Activated CD8-positive, alpha-beta memory T cell treated with anti-CD3 and anti-CD28 coated beads, Interleukin-2, amount 50 U/mL, for 4 hours (primary cell): ENCODE data around the gene ZNF10.

Experiments
- DNase-seq: peaks from one replicate; pipeline ENCODE4 v3.0.0-alpha.2; 2020

ZNF10 gene

DNA sequence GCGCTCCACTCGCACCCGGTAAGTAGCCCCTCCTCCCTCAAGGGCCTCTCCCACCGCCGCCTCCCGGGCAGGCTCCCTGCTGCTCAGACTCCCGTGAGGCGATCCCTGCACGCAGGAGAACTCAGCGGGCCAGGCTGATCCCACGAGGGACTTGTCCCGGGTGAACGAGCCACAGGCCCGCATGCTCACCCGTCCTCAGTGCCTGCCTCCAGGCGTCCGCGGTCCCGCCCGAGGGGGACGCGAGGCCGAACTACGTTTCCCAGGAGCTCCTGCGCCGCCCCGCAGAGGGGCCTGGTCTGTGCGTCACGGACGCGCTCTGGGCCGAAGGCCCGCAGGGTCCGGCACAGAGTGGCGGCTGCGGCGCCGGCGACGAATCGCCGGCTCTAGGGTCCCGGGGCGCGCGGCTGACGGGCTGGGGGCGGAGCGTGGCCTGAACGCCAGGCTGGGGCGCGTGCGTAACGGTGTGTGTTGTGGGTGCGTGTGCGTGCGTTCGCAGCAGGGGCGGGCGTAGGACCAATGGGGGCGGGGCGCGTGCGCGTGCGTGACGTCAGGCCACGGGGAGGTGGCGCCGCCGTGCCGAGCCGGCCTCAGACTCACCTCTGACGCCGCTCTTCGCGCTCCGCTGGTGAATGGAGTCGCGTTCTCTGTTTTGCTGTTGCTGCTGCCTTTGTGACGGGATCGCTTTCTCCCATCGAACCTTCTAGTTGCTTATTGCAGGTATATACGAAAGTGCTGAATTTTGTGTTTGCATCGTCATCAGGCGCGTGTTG lies at the start of gene ZNF10, which contains the start of gene ZNF891:
TSS of gene ZNF10 (plus strand) at position 590 of the 770 bp plus-strand sequence. CDS start 13,866 bp downstream, outside the sequence.
TSS of gene ZNF891 (minus strand) at position 237 of the 770 bp plus-strand sequence. CDS start 8,356 bp downstream, outside the sequence.
- peak; percentile 96 for DNase-seq

DNA sequence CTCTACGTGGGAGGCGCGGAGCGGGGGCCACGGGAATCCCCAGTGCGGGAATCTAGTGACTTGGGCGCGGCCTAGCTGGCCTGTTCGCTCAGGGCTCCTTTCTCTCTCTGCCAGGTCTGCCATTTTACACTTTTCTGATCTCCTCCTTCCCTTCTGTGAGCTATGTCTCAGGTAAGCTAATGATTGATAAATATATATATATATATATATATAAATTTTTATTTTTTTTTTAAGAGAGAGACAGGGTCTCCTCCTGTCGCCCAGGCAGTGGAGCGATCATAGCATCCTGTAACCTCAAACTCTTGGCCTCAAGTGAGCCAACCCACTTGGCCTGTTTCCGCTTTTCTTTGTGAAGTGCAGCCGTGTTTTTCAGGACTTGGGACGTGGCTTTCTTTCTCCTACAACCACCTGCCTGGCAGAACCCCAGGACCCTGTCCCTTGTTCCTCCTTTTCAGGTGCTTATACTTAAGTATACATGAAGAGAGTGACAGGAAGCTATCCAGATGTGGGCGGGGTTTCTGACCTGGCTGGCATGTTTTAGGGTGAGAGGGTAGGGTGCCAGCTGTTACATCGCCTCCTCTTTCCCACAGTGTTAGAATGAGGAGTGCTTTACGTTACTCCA lies 49.2 kb upstream of the ZNF10 start:
- no peak for DNase-seq

DNA sequence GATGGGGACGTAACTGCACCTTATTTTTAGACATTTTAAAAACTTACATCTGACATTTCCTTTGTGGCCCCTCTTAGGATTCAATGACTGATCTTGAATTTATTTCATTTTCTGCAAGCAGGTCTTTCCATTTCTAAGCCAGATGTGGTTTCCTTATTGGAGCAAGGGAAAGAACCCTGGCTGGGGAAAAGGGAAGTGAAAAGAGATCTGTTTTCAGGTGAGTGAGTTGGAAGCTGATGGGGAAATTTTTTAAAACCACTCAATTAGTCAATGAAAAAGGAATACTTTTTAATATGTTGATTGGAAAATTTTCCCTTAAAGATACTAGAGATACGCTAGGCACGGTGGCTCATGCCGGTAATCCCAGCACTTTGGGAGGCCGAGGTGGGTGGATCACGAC lies 47.1 kb upstream of the ZNF10 start:
- DNase-seq = no peak

DNA sequence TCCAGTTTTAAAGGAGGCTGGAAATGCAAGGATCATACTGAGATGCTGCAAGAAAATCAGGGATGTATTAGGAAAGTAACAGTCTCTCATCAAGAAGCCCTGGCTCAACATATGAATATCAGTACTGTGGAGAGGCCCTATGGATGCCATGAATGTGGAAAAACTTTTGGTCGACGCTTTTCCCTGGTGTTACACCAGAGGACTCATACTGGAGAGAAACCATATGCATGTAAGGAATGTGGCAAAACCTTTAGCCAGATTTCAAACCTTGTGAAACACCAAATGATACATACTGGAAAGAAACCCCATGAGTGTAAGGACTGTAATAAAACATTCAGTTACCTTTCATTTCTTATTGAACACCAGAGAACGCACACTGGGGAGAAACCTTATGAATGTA lies 24.8 kb upstream of the ZNF10 start:
- no peak for DNase-seq

DNA sequence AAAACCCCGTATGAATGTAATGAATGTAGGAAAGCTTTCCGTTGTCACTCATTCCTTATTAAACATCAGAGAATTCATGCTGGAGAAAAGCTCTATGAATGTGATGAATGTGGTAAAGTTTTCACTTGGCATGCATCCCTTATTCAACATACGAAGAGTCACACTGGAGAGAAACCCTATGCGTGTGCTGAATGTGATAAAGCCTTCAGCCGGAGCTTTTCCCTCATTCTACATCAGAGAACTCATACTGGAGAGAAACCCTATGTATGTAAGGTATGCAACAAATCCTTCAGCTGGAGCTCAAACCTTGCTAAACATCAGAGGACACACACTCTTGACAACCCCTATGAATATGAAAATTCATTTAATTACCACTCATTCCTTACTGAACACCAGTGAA lies 24.2 kb upstream of the ZNF10 start:
- DNase-seq = no peak

DNA sequence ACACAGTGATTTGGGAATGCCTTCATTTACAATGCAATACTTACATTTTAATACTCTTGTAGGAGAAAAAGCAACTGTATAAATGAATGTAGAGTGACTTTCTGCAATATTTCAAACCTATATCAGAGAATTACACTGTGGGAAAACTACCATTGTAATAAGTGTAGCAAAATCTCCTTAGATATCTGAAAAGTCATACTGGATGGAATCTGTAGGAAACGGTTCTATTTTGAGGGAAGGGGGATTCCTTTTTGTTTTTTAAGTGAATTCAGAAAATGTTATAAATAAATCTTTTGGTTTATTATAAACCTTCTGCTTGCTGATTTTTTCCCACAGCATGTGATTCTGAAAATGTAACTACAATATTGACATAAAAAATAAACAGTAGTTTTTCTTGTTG lies 23.3 kb upstream of the ZNF10 start:
- no peak for DNase-seq

DNA sequence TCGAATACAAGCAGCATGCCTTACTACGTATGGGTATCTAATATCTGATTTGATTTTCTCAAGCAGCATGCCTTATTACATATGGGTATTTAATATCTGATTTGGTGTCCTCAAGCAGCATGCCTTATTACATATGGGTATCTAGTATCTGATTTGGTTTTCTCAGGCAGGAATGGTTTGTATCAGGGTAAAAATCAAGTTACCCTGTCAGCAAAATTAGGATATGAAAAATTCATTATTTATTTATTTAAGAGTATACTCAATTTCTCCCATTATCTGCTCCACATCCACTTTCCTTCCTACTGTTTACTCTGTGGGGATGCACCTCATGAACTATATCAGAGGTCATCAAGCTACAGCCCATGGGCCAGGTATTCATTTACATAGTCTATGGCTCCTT lies 22.3 kb upstream of the ZNF10 start:
- no peak for DNase-seq

DNA sequence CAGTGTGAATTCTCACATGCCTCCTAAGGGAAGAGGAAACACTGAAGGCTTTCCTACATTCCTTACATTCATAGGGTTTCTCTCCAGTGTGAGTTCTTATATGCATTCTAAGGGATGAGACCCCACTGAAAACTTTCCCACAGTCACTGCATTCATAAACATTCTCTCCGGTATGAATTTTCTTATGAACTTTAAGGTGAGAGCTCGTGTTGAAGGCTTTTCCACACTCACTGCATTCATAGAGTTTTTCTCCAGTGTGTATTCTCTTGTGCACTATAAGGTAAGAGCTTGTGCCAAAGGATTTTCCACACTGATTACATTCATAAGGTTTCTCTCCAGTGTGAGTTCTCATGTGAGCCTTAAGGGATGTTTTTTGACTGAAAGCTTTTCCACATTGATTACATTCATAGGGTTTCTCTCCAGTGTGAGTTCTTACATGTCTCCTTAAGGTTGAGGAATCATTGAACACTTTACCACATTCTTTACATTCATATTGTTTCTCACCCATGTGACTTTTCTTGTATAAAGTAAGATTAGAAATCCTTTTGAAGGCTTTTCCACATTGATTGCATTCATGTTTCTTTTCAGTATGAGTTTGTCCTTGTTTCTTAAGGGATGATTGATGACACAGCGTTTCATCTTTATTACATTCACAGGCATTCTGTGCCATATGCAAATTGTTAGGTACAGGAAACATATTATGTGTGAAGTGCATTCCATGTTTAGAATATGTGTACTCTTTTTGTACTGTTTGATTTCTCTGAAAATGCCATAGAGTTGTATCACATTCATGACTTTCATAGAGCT lies 9.8 kb upstream of the ZNF10 start:
- DNase-seq = no peak

DNA sequence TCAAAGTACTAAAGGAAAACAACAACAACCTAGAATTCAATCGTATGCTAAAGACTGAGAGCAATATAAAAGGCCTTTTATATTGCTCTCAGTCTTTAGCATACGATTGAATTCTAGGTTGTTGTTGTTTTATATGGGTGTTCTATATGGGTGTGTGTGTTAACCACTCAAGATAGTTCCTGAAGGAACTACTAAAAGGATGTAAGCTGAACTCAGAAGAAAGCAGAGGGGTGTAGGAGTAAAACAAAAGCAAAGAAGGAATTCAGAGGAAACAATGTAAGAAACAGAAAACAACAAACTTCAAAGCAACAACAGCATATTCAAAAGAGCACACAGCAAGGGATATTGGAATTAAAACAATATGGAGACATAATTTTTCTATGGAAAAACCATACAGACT lies 5.8 kb upstream of the ZNF10 start:
- DNase-seq = no peak

DNA sequence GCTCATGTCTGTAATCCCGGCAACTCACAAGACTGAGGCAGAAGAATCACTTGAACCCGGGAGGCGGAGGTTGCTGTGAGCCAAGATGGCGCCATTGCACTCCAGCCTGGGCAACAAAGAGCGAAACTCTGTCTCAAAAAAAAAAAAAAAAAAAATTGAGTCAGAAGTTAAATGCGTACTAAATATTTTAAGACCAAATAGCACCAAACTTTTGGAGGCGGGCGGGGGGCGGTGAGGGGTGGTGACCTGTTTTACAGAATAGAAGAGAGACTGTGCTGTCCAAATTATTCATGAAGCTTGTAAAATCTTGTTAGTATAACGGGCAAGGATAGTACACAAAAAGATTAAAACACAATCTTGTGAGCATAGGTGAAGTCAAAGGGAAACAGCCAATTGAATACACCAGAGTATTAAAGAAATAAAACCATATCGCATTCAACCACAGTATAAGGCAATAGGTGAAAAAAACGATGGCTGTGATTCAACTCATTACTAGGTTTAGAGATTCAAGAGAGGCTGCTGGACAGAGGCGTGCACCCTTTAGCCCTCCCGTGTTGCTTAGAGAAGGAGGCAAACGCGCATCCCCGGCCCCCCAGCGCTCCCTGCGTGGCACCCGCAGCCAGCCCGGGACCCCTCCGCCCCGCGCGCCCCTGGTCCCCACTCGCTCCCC lies 924 bp upstream of the ZNF10 start:
- no peak for DNase-seq

DNA sequence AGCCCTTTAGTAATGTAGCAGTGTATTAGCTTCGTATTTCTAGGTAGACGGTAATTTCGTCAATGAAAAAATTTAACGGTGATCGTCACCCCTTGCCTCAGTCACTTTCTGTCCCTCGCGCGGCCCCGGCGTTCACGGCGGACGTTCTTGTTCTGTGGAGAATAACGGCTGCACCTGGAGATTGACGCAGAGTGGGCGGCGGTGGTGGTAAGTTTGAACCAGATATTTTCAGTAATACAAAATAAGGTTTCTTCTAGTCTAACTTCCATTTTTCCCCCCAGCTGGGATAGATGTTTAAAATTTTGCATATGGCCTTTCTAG lies 341 bp downstream of the ZNF10 start:
- peak; percentile 44 for DNase-seq

DNA sequence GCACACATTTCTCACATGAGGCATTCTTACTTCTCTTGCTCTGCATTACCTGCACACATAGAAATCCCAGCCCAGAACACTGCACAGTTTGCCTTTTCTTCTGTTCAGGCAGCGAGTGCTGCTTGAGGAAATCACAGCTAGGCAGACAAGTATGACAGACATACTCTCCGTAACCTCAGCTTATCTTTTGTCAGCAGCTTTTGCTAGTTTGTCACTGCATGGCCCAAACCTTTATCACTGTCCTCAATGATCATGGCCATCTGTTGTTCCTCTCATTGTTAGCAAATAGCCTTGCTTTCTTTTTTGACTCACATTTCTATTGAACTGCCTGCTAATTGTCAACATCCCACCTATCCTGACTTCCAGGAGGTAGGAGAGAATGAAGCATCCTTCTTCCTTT lies 5.3 kb downstream of the ZNF10 start:
- DNase-seq = no peak

DNA sequence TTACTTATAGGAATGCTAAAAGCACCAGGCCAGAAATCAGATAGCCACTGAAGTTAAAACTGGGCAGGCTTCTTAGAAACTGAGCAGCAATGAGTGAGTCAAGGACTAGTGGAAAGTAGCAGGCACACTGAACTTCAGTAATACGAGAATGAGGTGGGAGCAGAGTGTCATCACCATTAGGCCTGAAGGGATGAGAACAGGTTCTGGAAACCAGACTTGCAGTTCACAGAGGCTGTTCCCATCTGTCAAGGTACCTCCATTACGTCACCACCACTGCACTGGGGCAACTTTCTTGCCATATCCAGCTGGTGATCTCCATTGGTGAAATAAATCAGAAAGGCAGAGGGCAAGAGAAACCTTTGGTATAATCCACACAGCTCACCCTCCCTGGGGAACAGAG lies 15.6 kb downstream of the ZNF10 start:
- DNase-seq = no peak

DNA sequence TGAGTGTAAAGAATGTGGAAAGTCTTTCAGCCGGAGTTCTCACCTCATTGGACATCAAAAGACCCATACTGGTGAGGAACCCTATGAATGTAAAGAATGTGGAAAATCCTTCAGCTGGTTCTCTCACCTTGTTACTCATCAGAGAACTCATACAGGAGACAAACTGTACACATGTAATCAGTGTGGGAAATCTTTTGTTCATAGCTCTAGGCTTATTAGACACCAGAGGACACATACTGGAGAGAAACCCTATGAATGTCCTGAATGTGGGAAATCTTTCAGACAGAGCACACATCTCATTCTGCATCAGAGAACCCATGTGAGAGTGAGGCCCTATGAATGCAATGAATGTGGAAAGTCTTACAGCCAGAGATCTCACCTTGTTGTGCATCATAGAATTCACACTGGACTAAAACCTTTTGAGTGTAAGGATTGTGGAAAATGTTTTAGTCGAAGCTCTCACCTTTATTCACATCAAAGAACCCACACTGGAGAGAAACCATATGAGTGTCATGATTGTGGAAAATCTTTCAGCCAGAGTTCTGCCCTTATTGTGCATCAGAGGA lies 25.8 kb downstream of the ZNF10 start:
- no peak for DNase-seq

DNA sequence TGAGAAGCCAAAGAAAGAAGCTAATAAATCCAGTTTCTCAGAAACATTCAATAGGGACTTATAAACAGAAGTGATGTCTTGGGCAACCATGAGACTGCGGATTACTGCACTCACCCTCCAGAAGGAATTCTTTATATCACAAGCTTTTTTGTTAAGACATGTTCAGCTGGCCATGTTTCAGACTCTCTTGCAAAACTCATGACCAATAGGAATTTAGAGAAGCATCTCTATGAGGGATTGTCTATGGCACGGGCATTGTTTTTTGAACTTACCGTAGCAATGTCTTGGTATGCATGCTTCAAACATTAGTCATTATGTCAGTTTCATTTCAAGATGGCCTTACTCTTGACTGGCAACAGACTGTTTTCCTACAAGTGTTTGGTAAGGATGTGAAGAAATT lies 35.3 kb downstream of the ZNF10 start:
- no peak for DNase-seq

DNA sequence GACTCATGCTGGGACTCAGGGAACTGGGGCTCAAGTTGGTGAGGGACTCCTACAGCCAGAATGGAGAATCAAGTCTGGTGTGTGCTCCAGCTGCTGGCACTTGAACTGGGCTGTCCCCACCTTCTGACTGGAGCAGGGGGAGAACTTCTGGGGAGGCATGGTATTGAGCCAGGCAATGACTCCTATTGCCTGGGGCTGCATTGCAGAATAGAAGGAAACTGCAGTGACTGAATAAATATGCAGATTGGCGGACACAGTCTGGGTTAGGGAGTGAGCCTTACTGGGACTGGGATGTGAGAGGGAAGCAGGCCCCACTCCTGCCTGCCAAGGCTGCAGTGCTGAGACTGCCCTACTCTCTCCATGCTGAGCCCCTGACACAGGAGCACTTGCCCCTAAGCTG lies 42.1 kb downstream of the ZNF10 start:
- no peak for DNase-seq

DNA sequence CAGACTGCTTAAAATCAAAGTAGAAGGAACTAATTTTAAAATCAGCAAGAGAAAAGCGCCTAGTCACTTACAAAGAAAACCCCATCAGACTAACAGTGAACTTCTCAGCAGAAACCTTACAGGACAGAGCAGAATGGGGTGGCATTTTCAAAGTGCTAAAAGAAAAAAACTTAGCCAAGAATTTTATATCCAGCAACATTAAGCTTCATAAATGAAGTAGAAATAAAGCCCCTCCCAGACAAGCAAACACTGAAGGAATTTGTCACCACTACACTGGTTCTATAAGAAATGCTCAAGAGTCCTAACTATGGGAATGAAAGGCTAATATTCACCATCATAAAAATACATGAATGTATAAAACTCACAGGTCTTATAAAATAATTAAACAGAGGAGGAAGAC lies 44.5 kb downstream of the ZNF10 start:
- no peak for DNase-seq

DNA sequence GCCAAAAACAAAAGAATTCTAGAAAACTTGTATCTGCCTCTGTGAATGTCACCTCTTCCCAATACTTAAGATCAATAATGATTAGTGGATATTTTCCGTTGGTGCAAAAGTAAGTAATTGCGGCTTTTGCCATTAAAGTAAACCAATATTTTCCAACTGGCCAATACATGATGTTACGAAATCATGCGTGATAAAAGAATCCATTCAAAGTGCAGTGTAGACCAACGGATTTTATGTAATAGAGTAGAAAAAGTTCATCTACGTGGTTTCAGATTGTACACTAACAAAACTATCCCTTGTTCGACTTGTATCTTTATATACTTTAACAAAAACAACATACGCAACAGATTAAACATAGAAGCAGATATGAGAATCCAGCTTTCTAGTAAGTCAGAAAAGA lies 50.2 kb downstream of the ZNF10 start:
- DNase-seq = no peak

DNA sequence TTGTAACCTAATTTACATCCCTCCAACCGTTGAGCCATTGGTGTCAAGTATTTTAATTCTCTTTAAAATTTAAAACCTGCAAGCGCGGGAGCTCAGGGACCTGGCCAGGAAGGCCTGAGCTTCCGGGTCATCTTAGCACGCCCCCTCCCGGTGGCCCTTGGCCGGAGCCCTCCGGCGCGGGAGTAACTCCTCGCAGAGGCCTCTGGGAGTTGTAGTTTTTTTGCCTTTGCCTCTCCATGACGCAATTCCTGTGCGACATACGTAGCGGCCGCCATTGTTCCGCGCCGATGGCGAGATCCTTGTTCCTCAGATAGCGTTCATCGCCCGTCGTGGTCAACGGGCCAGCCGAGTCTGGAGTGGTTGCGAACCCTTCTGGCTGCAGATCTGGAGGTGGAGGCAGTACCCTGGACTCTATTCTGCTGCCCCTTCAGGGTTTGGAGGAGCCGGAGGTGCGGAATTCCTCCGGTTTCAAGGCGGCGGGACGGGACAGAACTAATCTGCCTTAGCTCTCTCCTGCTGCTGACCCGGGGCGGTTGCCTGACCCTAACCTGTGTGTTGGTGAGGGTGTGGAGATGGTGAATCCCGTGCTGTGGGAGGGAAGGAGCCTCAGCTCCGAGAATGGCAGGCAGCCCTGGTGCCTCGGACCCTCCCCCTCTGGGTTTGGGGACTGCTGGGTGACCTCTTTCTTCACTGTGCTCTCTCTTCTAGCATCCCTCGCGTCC lies 51.0 kb downstream of the ZNF10 start, which contains the start of gene ZNF268:
TSS of gene ZNF268 (plus strand) at position 258 of the 722 bp plus-strand sequence. CDS start 503 bp downstream, outside the sequence.
- DNase-seq = peak; percentile 86

DNA sequence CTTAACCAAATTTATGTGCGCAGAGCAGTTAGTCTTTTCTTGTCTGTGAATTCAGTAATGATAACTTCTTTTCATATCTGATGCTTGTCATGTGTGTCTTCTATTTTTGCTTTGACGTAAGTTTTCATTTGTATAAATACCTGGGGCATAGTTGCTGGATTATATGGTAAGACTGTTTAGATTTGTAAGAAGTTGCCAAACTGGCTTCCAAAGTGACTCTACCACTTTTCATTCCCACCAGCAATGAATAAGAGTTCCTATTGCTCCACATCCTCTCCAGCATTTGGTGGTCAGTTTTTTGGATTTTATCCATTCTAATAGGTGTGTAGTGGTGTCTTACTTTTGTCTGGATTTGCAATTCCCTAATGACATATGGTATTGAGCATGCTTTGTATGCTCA lies 59.7 kb downstream of the ZNF10 start:
- no peak for DNase-seq

DNA sequence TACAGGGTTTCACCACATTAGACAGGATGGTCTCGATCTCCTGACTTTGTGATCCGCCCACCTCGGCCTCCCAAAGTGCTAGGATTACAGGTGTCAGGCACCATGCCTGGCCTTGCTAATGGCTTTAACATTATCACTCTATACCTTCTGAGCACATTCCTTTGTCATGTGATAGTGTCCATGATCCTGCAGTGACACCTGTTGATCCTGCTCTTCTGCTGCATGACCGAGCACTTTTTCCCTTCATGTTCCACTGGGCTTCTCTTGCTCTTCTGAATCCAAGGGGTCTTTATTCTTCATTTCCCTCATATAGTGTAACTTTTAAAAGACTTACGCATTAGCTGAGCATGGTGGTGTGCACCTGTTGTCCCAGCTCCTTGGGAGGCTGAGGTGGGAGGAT lies 62.4 kb downstream of the ZNF10 start:
- DNase-seq = no peak

DNA sequence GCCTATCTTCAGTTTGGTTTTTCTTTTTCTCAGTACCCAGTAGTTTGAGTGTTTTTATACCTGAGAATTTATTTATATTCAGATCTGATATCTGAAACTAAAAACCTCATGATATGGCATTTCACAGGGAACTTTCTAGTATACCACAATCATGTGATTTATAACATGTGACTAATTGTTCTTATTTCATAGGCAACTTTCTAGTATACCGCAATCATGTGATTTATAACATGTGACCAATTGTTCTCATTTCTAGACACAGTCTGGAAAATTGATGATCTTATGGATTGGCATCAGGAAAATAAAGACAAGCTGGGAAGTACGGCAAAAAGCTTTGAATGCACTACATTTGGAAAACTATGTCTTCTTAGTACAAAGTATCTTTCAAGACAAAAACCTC lies 71.5 kb downstream of the ZNF10 start:
- DNase-seq = no peak
